ENCODE results near the gene TRIM49D2.
"Not testable (repeated sequence)": the region's sequence is repeated elsewhere in the genome, so short reads cannot be mapped to it uniquely, and the experiment has no call there.

Gene TRIM49D2

GRCh38 chr11:89923764-89924163 is at the start of gene TRIM49D2:
Gene TRIM49D2, plus strand, starts transcription at chr11:89924064. Its CDS starts 2,698 bp downstream, at chr11:89926762.
- not testable (repeated sequence) for DNase-seq (ENCODE audit: low read depth, low spot score)

GRCh38 chr11:89877511-89877910 is 46.4 kb upstream of the TRIM49D2 start:
- DNase-seq (ENCODE audit: low read depth, low spot score), result not testable (repeated sequence)

GRCh38 chr11:89893245-89893644 is 30.6 kb upstream of the TRIM49D2 start:
- not testable (repeated sequence) for DNase-seq (ENCODE audit: low read depth, low spot score)

DNA sequence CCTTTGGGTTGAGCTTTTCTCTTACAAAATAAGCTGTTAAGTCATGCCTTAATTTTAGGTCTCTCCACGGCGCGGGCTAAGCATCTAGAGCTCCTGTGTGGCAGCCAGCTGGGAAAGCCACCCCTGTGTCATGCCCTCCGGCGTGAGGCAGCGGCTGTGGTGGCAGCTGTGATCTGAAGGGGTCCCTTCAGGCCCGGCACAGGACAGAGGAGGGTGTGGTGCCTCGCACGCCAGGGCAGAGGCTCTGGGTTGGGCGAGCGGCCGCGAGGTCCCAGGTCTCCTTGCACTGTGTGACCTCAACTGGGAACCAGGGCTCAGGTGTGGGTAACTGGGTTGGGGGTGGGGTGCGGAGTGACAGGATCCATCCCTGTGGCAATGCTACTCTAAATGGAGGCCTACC is 23.1 kb upstream of the TRIM49D2 start:
- DNase-seq (ENCODE audit: low read depth, low spot score), result not testable (repeated sequence)

GRCh38 chr11:89922195-89922660 is 1.6 kb upstream of the TRIM49D2 start, which contains the start of gene TRIM49D1:
Gene TRIM49D1, minus strand, starts transcription at chr11:89922245. Its CDS starts 4,535 bp downstream, at chr11:89917710.
- no peak for DNase-seq (ENCODE audit: low read depth, low spot score)

DNA sequence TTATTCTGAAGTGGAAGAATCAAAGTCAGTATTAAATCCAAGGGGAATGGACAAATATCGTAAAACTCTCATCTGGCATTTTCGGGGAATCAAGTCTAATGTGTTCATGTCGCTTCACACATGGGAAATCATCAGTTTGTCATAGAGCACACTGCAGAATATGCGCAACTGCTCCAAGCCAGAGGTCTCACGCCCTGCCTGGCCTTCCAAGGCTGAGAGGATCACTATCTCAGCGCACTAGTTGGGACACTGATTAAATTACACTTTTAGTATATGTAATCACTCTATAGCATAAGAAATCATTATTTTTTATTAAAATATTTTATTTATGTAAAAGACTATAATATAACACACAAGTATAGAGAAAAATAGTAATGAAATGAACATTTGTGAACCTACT is 37.0 kb downstream of the TRIM49D2 start:
- DNase-seq (ENCODE audit: low read depth, low spot score), result not testable (repeated sequence)

GRCh38 chr11:89965737-89966136 is 41.9 kb downstream of the TRIM49D2 start, which contains the start of gene TRIM64:
Gene TRIM64, plus strand, starts transcription at chr11:89966037. Its CDS starts 2,467 bp downstream, at chr11:89968504.
- DNase-seq (ENCODE audit: low read depth, low spot score), result not testable (repeated sequence)

All from smooth muscle cell of the brain vasculature (primary cell).